HL-60 (cell line): ENCODE results near the gene NRL.

Source experiments
- DNase-seq, 2 experiments: peaks; one replicate each; pipeline ENCODE4 v3.0.0-alpha.2; 2010 to 2020; ENCODE audit warnings: low read depth in 1 of 2, low spot score in 1 of 2
- H3K27ac ChIP-seq: fragments of 250-450 bp; sonication (Bioruptor Pico); replicated peaks from 2 replicates; pipeline ENCODE4 v1.5.1; 2020; ENCODE audit warnings: mild to moderate bottlenecking, moderate library complexity
- H3K27me3 ChIP-seq: fragments of 250-450 bp; sonication (Bioruptor Pico); 2 replicates; pipeline ENCODE4 v1.5.1; 2021; ENCODE audit warnings: mild to moderate bottlenecking, moderate library complexity; ENCODE audit not compliant: insufficient read depth, poor library complexity, severe bottlenecking
- H3K4me3 ChIP-seq: replicated peaks from 2 replicates; pipeline ENCODE4 v1.5.1; 2011; ENCODE audit warnings: mild to moderate bottlenecking, control low read depth, low read length; ENCODE audit not compliant: insufficient read depth
- CTCF ChIP-seq: IDR thresholded peaks from one replicate; pipeline ENCODE4 v1.5.1; 2011; ENCODE audit warnings: low read length, control low read depth, inconsistent platforms; ENCODE audit not compliant: insufficient read depth
- GABPA ChIP-seq: IDR thresholded peaks from 2 replicates; pipeline ENCODE4 v1.6.1; 2012; ENCODE audit warnings: low read depth
- POLR2AphosphoS5 ChIP-seq: IDR thresholded peaks from 2 replicates; pipeline ENCODE4 v1.6.1; 2012; ENCODE audit warnings: low read depth
- REST ChIP-seq: IDR thresholded peaks from 2 replicates; pipeline ENCODE4 v1.6.1; 2012; ENCODE audit warnings: low read depth; ENCODE audit not compliant: insufficient replicate concordance
- SPI1 ChIP-seq: IDR thresholded peaks from 2 replicates; pipeline ENCODE4 v1.6.1; 2012; ENCODE audit warnings: low read depth, mild to moderate bottlenecking, borderline replicate concordance

Gene NRL

GRCh38 chr14:24113801-24114531, 783 bp downstream of the NRL start:
- DNase-seq, result peak; percentile 79 to 93
- TF ChIP-seq REST (peak; percentile 47), GABPA (peak; percentile 78), CTCF (no peak), SPI1 (0 out of 2 replicates have a peak, but pooled peaks have one; percentile 8), POLR2AphosphoS5 (peak; percentile 76; the same call in 1 of the 2 replicates)
- Histone ChIP-seq H3K27ac (peak overlapping the region; percentile 97), H3K4me3 (peak overlapping the region; percentile 65), H3K27me3 (no peaks in the 10 kb centered on the region)

GRCh38 chr14:24113379-24113800, 1.4 kb downstream of the NRL start:
- TF ChIP-seq CTCF (no peak), GABPA (no peak)
- no peak for DNase-seq
- peak overlapping the region; percentile 97 for H3K27ac ChIP-seq
- H3K4me3 ChIP-seq, result peak overlapping the region; percentile 65
- no peaks in the 10 kb centered on the region for H3K27me3 ChIP-seq

- no peak overlapping the region for H3K27ac ChIP-seq
- DNase-seq, result no peak
- no peaks in the 10 kb centered on the region for H3K27me3 ChIP-seq
- no peak for TF ChIP-seq GABPA
- TF ChIP-seq SPI1, result no peak
- no peak for TF ChIP-seq CTCF
- no peak for TF ChIP-seq REST
- no peak for TF ChIP-seq POLR2AphosphoS5
- no peak overlapping the region for H3K4me3 ChIP-seq
These were observed 4.2 kb downstream of the NRL start for GRCh38 chr14:24110523-24110922.

GRCh38 chr14:24110060-24110459, 4.7 kb downstream of the NRL start:
- no peak overlapping the region for H3K4me3 ChIP-seq
- H3K27me3 ChIP-seq, result no peaks in the 10 kb centered on the region
- DNase-seq, result no peak
- TF ChIP-seq REST (no peak), CTCF (no peak), POLR2AphosphoS5 (no peak), GABPA (no peak), SPI1 (no peak)
- H3K27ac ChIP-seq, result no peak overlapping the region
